Cardiac muscle cell (in vitro differentiated cells and primary cell): ENCODE data around the gene VTI1A. TPM values are rescaled to one million over a fixed set of nuclear protein-coding genes. Genes with fewer than 3 reads are reported as not detected.

Experiments
- DNase-seq, 2 donors: peaks; one replicate each; pipeline versions ENCODE4 v3.0.0 to v3.0.0-alpha.2; 2010 to 2017; ENCODE audit warnings: low read depth in 1 of 2, low spot score in 1 of 2
- H3K27ac ChIP-seq: fragments of 200-600 bp; sonication (generic); 2 replicates; pipeline ENCODE4 v1.5.1; 2016
- H3K27me3 ChIP-seq: fragments of 200-600 bp; sonication (generic); 2 replicates; pipeline ENCODE4 v1.6.0; 2016; ENCODE audit warnings: control low read depth
- H3K36me3 ChIP-seq: fragments of 200-600 bp; sonication (generic); 2 replicates; pipeline ENCODE4 v1.5.1; 2016; ENCODE audit warnings: control low read depth
- H3K4me1 ChIP-seq: fragments of 200-600 bp; sonication (generic); 2 replicates; pipeline ENCODE4 v1.8.1; 2017; ENCODE audit warnings: low read depth, mild to moderate bottlenecking, mixed run types
- H3K4me3 ChIP-seq: fragments of 200-600 bp; sonication (generic); 2 replicates; pipeline ENCODE4 v1.5.1; 2016; ENCODE audit warnings: mild to moderate bottlenecking
- H3K9me3 ChIP-seq: fragments of 200-600 bp; sonication (generic); 2 replicates; pipeline ENCODE4 v1.5.1; 2017; ENCODE audit warnings: low read depth, mild to moderate bottlenecking, control low read depth
- CTCF ChIP-seq: IDR thresholded peaks from 2 replicates; pipeline ENCODE4 v1.5.1; 2012; ENCODE audit warnings: low read depth, mild to moderate bottlenecking, low read length
- polyA plus RNA-seq: library from polyadenylated mRNA; unstranded; fragments of >200 nt; fragmentation: Nextera tagmentation; extraction: Ambion mirVana; gene quantifications from 2 replicates; pipeline ENCODE4 v1.2.1, GENCODE V29; 2016
- total RNA-seq: library from RNA; depleted of rRNA; stranded (reverse); fragments of >200 nt; gene quantifications from 2 replicates; pipeline ENCODE4 v1.2.3, GENCODE V29; 2016

Gene VTI1A
- total and polyA plus RNA-seq, 2 experiments from 2014 or later, result 19.3 to 33.1 TPM

- no peak for TF ChIP-seq CTCF
These were observed 168.3 kb downstream of the VTI1A start for GRCh38 chr10:112615269-112615668.

GRCh38 chr10:112616647-112617046 lies 169.6 kb downstream of the VTI1A start:
- H3K9me3 ChIP-seq, result no peaks in the 10 kb centered on the region
- H3K4me3 ChIP-seq, result no peak overlapping the region
- H3K27me3 ChIP-seq, result no peaks in the 10 kb centered on the region
- no peaks in the 10 kb centered on the region for H3K36me3 ChIP-seq
- H3K4me1 ChIP-seq, result peaks cover 28% of the 10 kb centered on the region
- DNase-seq, result no peak
- no peak for TF ChIP-seq CTCF
- H3K27ac ChIP-seq, result no peak overlapping the region

More at GRCh38 chr10:112615269-112615668, 168.3 kb downstream of the VTI1A start:
- Histone ChIP-seq H3K4me1 (peaks cover 24% of the 10 kb centered on the region), H3K36me3 (no peaks in the 10 kb centered on the region), H3K27ac (no peak overlapping the region), H3K4me3 (no peak overlapping the region), H3K9me3 (no peaks in the 10 kb centered on the region), H3K27me3 (no peaks in the 10 kb centered on the region)
- no peak for DNase-seq

GRCh38 chr10:112618814-112619213 lies 171.8 kb downstream of the VTI1A start:
- Histone ChIP-seq H3K4me3 (no peak overlapping the region), H3K9me3 (no peaks in the 10 kb centered on the region), H3K4me1 (peaks cover 40% of the 10 kb centered on the region), H3K36me3 (no peaks in the 10 kb centered on the region), H3K27ac (peak overlapping the region; percentile 90), H3K27me3 (no peaks in the 10 kb centered on the region)
- no peak for DNase-seq
- no peak for TF ChIP-seq CTCF

GRCh38 chr10:112619556-112619955 lies 172.5 kb downstream of the VTI1A start:
- H3K4me3 ChIP-seq, result no peak overlapping the region
- H3K27me3 ChIP-seq, result no peaks in the 10 kb centered on the region
- peak overlapping the region; percentile 90 for H3K27ac ChIP-seq
- no peak for DNase-seq
- no peak for TF ChIP-seq CTCF
- peaks cover 38% of the 10 kb centered on the region for H3K4me1 ChIP-seq
- H3K36me3 ChIP-seq, result no peaks in the 10 kb centered on the region
- H3K9me3 ChIP-seq, result no peaks in the 10 kb centered on the region

GRCh38 chr10:112622786-112623185 lies 175.8 kb downstream of the VTI1A start:
- Histone ChIP-seq H3K36me3 (no peaks in the 10 kb centered on the region), H3K27ac (no peak overlapping the region), H3K4me1 (peaks cover 38% of the 10 kb centered on the region), H3K4me3 (no peak overlapping the region), H3K27me3 (no peaks in the 10 kb centered on the region), H3K9me3 (no peaks in the 10 kb centered on the region)
- no peak for TF ChIP-seq CTCF
- DNase-seq, result peak in 1 of 2 donors; percentile 24
